Brain microvascular endothelial cell (primary cell): ENCODE measurements around the gene MAP2K5.

Experiments used
- DNase-seq: peaks from one replicate; pipeline ENCODE4 v3.0.0-alpha.2; 2020
- H3K27ac ChIP-seq: fragments of 250-450 bp; sonication (Bioruptor Pico); 2 replicates; pipeline ENCODE4 v1.5.1; 2020; ENCODE audit warnings: mild to moderate bottlenecking, moderate library complexity
- H3K27me3 ChIP-seq: fragments of 250-450 bp; sonication (Bioruptor Pico); replicated peaks from 2 replicates; pipeline ENCODE4 v1.5.1; 2020; ENCODE audit warnings: mild to moderate bottlenecking
- H3K36me3 ChIP-seq: fragments of 250-450 bp; sonication (Bioruptor Pico); replicated peaks from 2 replicates; pipeline ENCODE4 v1.5.1; 2020; ENCODE audit warnings: mild to moderate bottlenecking
- H3K4me3 ChIP-seq: 2 replicates; pipeline ENCODE4 v1.5.1; 2011; ENCODE audit warnings: low read depth, mild to moderate bottlenecking, control low read depth, low read length, moderate library complexity
- in situ Hi-C: cut with HindIII; loops from 2 replicates; pipeline ENCODE4 v1.10.0; 2017; ENCODE audit warnings: low sequenced_read_pairs, low pct_ligation_motif_present
- TF ChIP-seq, protein P1 (sequence below): IDR thresholded peaks from 2 replicates; pipeline ENCODE4 v1.5.1; 2011; ENCODE audit warnings: low read depth, mild to moderate bottlenecking, moderate library complexity, low read length, control low read depth, inconsistent platforms; ENCODE audit errors: missing control alignments

Gene MAP2K5

DNA sequence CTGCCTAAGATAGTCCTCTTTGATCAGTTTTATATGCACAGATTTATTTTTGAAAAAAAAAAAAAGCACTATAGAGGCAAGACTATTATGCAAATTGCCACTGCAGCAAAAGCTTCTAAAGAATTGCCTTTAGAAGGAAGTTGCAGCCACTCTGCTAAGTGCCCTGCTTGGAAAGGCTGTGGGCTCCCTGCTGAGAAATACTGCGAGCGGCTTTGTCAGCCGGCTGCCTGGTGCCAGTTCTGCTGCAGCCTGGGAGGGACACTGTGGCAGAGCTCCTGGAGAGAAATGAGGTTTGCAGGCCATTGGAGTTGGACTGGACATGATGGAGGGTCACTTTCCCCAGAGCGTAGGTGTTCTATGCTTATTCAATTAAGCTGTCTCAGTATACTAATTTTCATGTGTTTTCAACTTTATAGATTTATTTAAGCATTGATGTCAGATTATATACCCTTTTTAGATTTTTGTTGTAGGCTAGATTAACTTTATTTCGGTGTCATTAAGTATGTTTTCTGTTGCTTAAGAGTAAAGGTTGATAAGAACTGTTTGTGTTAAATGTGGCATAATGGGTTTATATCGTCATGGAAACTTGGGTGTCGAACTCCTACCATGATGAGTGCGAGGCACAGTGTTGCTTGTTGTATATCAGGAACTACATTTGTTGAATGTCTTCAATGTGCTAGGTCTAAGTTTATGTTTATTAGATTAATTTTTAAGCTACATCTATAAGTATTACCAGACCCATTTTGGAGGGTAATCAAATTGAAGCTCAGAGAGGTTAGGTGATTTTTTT lies 6.6 kb downstream of the MAP2K5 start:
- Histone ChIP-seq H3K27me3 (no peaks in the 10 kb centered on the region), H3K27ac (no peak overlapping the region), H3K4me3 (no peak overlapping the region), H3K36me3 (no peaks in the 10 kb centered on the region)
- TF ChIP-seq, protein P1, sequence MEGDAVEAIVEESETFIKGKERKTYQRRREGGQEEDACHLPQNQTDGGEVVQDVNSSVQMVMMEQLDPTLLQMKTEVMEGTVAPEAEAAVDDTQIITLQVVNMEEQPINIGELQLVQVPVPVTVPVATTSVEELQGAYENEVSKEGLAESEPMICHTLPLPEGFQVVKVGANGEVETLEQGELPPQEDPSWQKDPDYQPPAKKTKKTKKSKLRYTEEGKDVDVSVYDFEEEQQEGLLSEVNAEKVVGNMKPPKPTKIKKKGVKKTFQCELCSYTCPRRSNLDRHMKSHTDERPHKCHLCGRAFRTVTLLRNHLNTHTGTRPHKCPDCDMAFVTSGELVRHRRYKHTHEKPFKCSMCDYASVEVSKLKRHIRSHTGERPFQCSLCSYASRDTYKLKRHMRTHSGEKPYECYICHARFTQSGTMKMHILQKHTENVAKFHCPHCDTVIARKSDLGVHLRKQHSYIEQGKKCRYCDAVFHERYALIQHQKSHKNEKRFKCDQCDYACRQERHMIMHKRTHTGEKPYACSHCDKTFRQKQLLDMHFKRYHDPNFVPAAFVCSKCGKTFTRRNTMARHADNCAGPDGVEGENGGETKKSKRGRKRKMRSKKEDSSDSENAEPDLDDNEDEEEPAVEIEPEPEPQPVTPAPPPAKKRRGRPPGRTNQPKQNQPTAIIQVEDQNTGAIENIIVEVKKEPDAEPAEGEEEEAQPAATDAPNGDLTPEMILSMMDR: no peak
- in situ Hi-C loops: no loop called here
- peak; percentile 22 for DNase-seq

DNA sequence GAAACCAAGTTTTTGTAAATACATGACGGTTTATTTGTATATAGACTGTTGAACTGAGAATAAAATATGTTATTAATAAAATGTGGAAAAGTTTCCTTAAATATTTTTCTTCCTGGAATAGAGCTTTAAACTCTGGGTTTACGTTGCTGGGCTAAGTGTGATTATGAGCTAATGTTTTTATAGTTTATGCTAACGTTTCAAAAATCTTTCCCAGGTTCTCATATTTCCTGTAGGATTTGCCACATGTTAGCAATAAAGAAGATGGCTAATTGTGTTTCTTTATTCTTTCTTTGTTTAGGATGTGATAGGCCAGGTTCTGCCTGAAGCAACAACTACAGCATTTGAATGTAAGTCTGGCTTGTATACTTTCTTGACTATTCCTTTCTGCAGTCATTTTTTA lies 7.2 kb downstream of the MAP2K5 start:
- no peak overlapping the region for H3K4me3 ChIP-seq
- DNase-seq: no peak
- H3K27ac ChIP-seq: no peak overlapping the region
- in situ Hi-C loops: no loop called here
- TF ChIP-seq, protein P1: no peak
- no peaks in the 10 kb centered on the region for H3K36me3 ChIP-seq
- H3K27me3 ChIP-seq: no peaks in the 10 kb centered on the region

DNA sequence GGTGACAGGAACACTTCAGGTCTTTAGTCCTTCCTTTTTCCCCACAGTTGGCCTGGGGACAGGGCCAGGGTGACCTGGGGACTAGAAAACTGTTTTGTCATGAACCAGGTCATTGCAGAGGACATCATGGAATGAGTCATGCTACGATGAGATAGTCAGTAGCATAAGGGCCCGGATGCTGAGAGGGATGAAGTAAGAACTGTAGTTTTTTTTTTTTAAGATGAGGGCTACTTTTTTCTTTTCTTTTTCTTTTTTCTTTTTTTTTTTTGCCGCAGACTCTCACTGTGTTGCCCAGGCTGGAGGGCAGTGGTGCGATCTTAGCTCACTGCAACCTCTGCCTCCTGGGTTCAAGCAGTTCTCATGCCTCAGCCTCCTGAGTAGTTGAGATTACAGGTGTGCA lies 8.0 kb downstream of the MAP2K5 start:
- Histone ChIP-seq H3K36me3 (no peaks in the 10 kb centered on the region), H3K27ac (no peak overlapping the region), H3K27me3 (no peaks in the 10 kb centered on the region), H3K4me3 (no peak overlapping the region)
- DNase-seq: peak; percentile 44
- TF ChIP-seq, protein P1: no peak
- in situ Hi-C loops: no loop called here

GRCh38 chr15:67551207-67551743 lies 8.8 kb downstream of the MAP2K5 start:
- TF ChIP-seq, protein P1: no peak
- DNase-seq: no peak
- Histone ChIP-seq H3K27me3 (no peaks in the 10 kb centered on the region), H3K36me3 (no peaks in the 10 kb centered on the region), H3K27ac (no peak overlapping the region), H3K4me3 (no peak overlapping the region)
- in situ Hi-C loops: no loop called here

- in situ Hi-C loops: no loop called here
- no peak overlapping the region for H3K27ac ChIP-seq
- TF ChIP-seq, protein P1: no peak
- H3K27me3 ChIP-seq: no peaks in the 10 kb centered on the region
- H3K4me3 ChIP-seq: no peak overlapping the region
- no peaks in the 10 kb centered on the region for H3K36me3 ChIP-seq
- no peak for DNase-seq
These were observed 12.1 kb downstream of the MAP2K5 start for GRCh38 chr15:67554580-67554979.
